Measurements from ENCODE around the gene TMPRSS13. TPM values are rescaled to one million over a fixed set of nuclear protein-coding genes. Genes with fewer than 3 reads are reported as not detected.

TMPRSS13 gene
- total and polyA plus RNA-seq, 11 donors, result 0.03 to 0.51 (median 0.12) TPM; not detected in 5

GRCh38 chr11:117863383-117863782, 65.8 kb downstream of the TMPRSS13 start:
- peaks cover 0 to 6% (median 0%) of the 10 kb centered on the region in 9 donors for H3K36me3 ChIP-seq
- H3K4me3 ChIP-seq, result no peak overlapping the region
- no peak for ATAC-seq
- no peaks in the 10 kb centered on the region for H3K9me3 ChIP-seq
- intact Hi-C loops (cut with DNase I), result no loop called here
- H3K27ac ChIP-seq, result peak overlapping the region in 7 of 12 donors; percentile 76 to 95 (median 89)
- TF ChIP-seq POLR2A (IDR thresholded peaks at IDR 0.05), result no peak
- no peak for TF ChIP-seq CTCF (IDR thresholded peaks at IDR 0.05)
- no peak for DNase-seq
- H3K4me1 ChIP-seq, result peaks cover 9 to 81% (median 51%) of the 10 kb centered on the region in 12 donors
- H3K27me3 ChIP-seq, result peaks cover 0 to 2% (median 0%) of the 10 kb centered on the region in 9 donors
- 64 to 70% (median 67%) methylated on average over 1 of the region's 1 CpG for WGBS, 4 donors

GRCh38 chr11:117862753-117863152, 66.4 kb downstream of the TMPRSS13 start:
- no peak for ATAC-seq
- no peak for DNase-seq
- H3K4me3 ChIP-seq, result no peak overlapping the region
- no peaks in the 10 kb centered on the region for H3K27me3 ChIP-seq
- WGBS, 4 donors, result 40 to 79% (median 63%) methylated on average over 1 of the region's 1 CpG
- TF ChIP-seq CTCF (IDR thresholded peaks at IDR 0.05) (no peak), POLR2A (IDR thresholded peaks at IDR 0.05) (no peak)
- peaks cover 9 to 80% (median 58%) of the 10 kb centered on the region in 12 donors for H3K4me1 ChIP-seq
- peaks cover 0 to 6% (median 0%) of the 10 kb centered on the region in 9 donors for H3K36me3 ChIP-seq
- intact Hi-C loops (cut with DNase I), result no loop called here
- peak overlapping the region; percentile 7 to 95 (median 88) for H3K27ac ChIP-seq
- no peaks in the 10 kb centered on the region for H3K9me3 ChIP-seq

GRCh38 chr11:117862019-117862725, 67.0 kb downstream of the TMPRSS13 start:
- peaks cover 0 to 6% (median 0%) of the 10 kb centered on the region in 9 donors for H3K36me3 ChIP-seq
- WGBS, 4 donors, result 35 to 51% (median 40%) methylated on average over 12 of the region's 12 CpGs
- DNase-seq (peak in 2 of 5 donors; percentile 17 to 34), ATAC-seq (peak in 3 of 4 donors; percentile 18 to 31 (median 31))
- no peak for TF ChIP-seq CTCF (IDR thresholded peaks at IDR 0.05)
- no peak for TF ChIP-seq POLR2A (IDR thresholded peaks at IDR 0.05)
- peaks cover 9 to 82% (median 58%) of the 10 kb centered on the region in 12 donors for H3K4me1 ChIP-seq
- H3K9me3 ChIP-seq, result no peaks in the 10 kb centered on the region
- peak overlapping the region in 7 of 12 donors; percentile 3 to 23 (median 15) for H3K4me3 ChIP-seq
- H3K27me3 ChIP-seq, result no peaks in the 10 kb centered on the region
- peak overlapping the region; percentile 7 to 95 (median 88) for H3K27ac ChIP-seq
- intact Hi-C loops (cut with DNase I), result no loop called here

Data from heart left ventricle (tissue), 16 donors.